Measurements from ENCODE around the gene DYNC1LI2. TPM values are rescaled to one million over a fixed set of nuclear protein-coding genes. Genes with fewer than 3 reads are reported as not detected.

Gene DYNC1LI2
- total RNA-seq, 4 donors from 2014 or later = 57.4 to 80.3 (median 62.6) TPM

- Histone ChIP-seq H3K9me3 (no peaks in the 10 kb centered on the region), H3K4me1 (peaks cover 0 to 6% of the 10 kb centered on the region in 2 donors), H3K27me3 (no peaks in the 10 kb centered on the region), H3K27ac (no peak overlapping the region), H3K36me3 (no peaks in the 10 kb centered on the region), H3K4me3 (no peak overlapping the region)
- ATAC-seq (no peak), DNase-seq (no peak)
- TF ChIP-seq CTCF (IDR thresholded peaks at IDR 0.05 in 4 of 5, conservative IDR thresholded peaks at IDR 0.05 in 1 of 5) = no peak
- TF ChIP-seq POLR2A (IDR thresholded peaks at IDR 0.05) = no peak
- in situ Hi-C loops (cut with MboI; ENCODE audit: low sequenced_read_pairs in 4 of 4) (no loop called here), intact Hi-C loops (cut with DNase I; ENCODE audit: low total_unique reads) (no loop called here)
These were observed 69.1 kb downstream of the DYNC1LI2 start for GRCh38 chr16:66682271-66682670.

DNA sequence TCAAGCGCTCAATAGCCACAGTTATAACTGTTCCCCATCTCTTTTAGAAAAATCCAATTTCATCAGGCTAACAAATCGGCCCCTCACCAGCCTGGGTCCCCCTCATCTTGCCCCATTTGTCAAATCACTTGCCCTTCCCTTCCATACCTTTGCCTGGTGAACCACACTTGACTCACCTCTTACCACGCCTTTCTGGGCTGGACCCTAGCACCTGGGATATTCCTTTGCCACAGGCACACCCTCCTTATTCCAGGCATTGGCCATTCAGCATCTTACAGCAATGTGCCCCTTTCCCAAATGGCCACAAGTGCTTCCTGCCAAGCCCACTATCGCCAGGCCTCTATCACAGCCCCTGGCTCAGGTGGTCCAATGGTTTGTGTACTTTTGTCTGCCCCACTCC is 69.7 kb downstream of the DYNC1LI2 start:
- H3K36me3 ChIP-seq = no peaks in the 10 kb centered on the region
- no peaks in the 10 kb centered on the region for H3K27me3 ChIP-seq
- H3K4me3 ChIP-seq = no peak overlapping the region
- ATAC-seq = no peak
- in situ Hi-C loops (cut with MboI; ENCODE audit: low sequenced_read_pairs in 4 of 4) (no loop called here), intact Hi-C loops (cut with DNase I; ENCODE audit: low total_unique reads) (no loop called here)
- H3K27ac ChIP-seq = no peak overlapping the region
- TF ChIP-seq POLR2A (IDR thresholded peaks at IDR 0.05) = no peak
- TF ChIP-seq CTCF (IDR thresholded peaks at IDR 0.05 in 4 of 5, conservative IDR thresholded peaks at IDR 0.05 in 1 of 5) = no peak
- no peaks in the 10 kb centered on the region for H3K9me3 ChIP-seq
- peaks cover 0 to 6% of the 10 kb centered on the region in 2 donors for H3K4me1 ChIP-seq
- no peak for DNase-seq

GRCh38 chr16:66678337-66678736 is 73.1 kb downstream of the DYNC1LI2 start:
- ATAC-seq = no peak
- DNase-seq = no peak
- no peaks in the 10 kb centered on the region for H3K36me3 ChIP-seq
- H3K4me1 ChIP-seq = peaks cover 0 to 6% of the 10 kb centered on the region in 2 donors
- no peak overlapping the region for H3K4me3 ChIP-seq
- no peak for TF ChIP-seq CTCF (IDR thresholded peaks at IDR 0.05 in 4 of 5, conservative IDR thresholded peaks at IDR 0.05 in 1 of 5)
- no peak for TF ChIP-seq POLR2A (IDR thresholded peaks at IDR 0.05)
- H3K27me3 ChIP-seq = no peaks in the 10 kb centered on the region
- H3K27ac ChIP-seq = no peak overlapping the region
- intact Hi-C loops (cut with DNase I; ENCODE audit: low total_unique reads) (no loop called here), in situ Hi-C loops (cut with MboI; ENCODE audit: low sequenced_read_pairs in 4 of 4) (no loop called here)
- H3K9me3 ChIP-seq = no peaks in the 10 kb centered on the region

DNA sequence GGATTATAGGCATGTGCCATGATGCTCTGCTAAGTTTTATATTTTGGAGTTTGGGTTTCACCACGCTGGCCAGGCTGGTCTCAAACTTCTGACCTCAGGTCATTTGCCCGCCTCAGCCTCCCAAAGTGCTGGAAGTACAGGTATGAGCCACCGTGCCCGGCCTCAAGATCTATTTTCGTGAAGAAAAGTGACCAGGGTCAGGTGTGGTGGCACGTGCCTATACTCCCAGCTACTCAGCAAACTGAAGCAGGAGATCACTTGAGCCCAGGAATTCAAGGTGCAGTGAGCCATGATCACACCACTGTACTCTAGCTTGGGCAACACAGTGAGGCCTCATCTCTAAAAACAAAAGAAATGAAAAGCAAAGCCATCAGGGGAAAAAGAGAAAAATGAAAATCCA is 73.6 kb downstream of the DYNC1LI2 start:
- Histone ChIP-seq H3K27me3 (no peaks in the 10 kb centered on the region), H3K36me3 (no peaks in the 10 kb centered on the region), H3K4me3 (no peak overlapping the region), H3K27ac (no peak overlapping the region), H3K9me3 (no peaks in the 10 kb centered on the region), H3K4me1 (peaks cover 0 to 6% of the 10 kb centered on the region in 2 donors)
- DNase-seq (no peak), ATAC-seq (peak in 1 of 2 donors; percentile 36)
- in situ Hi-C loops (cut with MboI; ENCODE audit: low sequenced_read_pairs in 4 of 4) = no loop called here
- TF ChIP-seq CTCF (IDR thresholded peaks at IDR 0.05 in 4 of 5, conservative IDR thresholded peaks at IDR 0.05 in 1 of 5) (no peak), POLR2A (IDR thresholded peaks at IDR 0.05) (no peak)
- intact Hi-C loops (cut with DNase I; ENCODE audit: low total_unique reads) = no loop called here

DNA sequence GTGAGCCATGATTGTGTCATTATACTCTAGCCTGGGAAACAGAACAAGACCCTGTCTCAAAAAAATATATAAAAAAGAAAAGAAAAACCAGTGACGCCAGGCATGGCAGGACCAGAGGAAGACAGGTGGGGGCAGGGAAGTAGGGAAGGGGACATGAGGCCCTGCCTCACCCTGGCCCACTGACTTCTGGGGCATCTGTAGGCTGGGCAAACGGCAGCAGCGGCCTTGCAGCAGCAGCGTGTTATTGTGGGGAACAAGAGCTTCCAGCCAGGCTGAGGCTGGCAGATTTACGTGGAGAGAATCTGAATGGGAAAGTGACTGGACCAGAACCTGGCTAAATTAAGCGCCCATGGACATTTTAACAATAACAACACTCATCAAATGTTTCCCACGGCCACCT is 74.2 kb downstream of the DYNC1LI2 start:
- TF ChIP-seq CTCF (IDR thresholded peaks at IDR 0.05 in 4 of 5, conservative IDR thresholded peaks at IDR 0.05 in 1 of 5) (no peak), POLR2A (IDR thresholded peaks at IDR 0.05) (no peak)
- H3K27me3 ChIP-seq = no peaks in the 10 kb centered on the region
- ATAC-seq = no peak
- no peaks in the 10 kb centered on the region for H3K36me3 ChIP-seq
- H3K4me3 ChIP-seq = no peak overlapping the region
- intact Hi-C loops (cut with DNase I; ENCODE audit: low total_unique reads) (no loop called here), in situ Hi-C loops (cut with MboI; ENCODE audit: low sequenced_read_pairs in 4 of 4) (no loop called here)
- H3K27ac ChIP-seq = no peak overlapping the region
- DNase-seq = no peak
- no peaks in the 10 kb centered on the region for H3K9me3 ChIP-seq
- H3K4me1 ChIP-seq = peaks cover 0 to 6% of the 10 kb centered on the region in 2 donors

All from gastrocnemius medialis (tissue), 4 donors.